HG02763 (cell line): Measurements from ENCODE around the gene HOATZ.

Experiments used
- ATAC-seq: cut with Tn5 transposase; IDR thresholded peaks from one replicate; pipeline ENCODE4 v1.9.1; 2021; ENCODE audit warnings: mild to moderate bottlenecking, moderate library complexity; ENCODE audit not compliant: unreplicated experiment

HOATZ gene

DNA sequence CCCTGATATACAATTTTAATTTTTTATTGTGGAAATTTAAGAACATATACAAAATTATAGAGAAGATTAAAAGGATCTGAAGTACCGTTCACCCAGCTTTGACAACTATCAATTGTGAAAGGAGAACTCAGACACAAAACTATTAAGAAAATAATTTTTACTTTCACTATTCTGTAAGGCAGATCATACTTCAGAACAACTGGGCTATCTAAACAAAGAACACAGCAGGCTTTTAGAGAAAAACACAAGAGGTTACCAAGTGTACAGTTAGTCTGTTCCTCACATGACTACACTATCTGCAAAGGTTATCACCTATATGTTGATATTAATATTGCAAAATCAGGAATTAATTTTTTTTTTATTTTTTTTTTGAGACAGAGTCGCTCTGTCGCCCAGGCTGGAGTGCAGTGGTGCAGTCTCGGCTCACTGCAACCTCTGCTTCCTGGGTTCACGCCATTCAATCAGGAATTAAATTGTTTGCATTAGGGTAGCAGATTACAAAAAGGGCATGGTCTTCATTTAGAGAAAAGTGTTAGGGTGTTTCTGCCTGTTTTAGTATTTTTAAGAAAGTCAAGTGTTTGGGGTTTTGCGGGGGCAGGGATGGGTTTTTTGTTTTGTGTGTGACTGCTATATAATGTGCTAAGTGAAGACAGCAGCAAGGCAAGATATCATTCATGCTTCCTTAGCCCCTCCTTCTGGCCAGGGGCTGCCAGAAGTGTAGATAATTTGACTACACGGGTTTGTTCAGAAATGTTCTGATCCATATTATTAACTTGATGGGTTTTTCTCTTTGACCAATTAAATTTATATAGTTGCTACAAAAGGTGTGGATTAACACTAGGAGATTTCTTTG lies 60.0 kb downstream of the HOATZ start:
- ATAC-seq = no peak

DNA sequence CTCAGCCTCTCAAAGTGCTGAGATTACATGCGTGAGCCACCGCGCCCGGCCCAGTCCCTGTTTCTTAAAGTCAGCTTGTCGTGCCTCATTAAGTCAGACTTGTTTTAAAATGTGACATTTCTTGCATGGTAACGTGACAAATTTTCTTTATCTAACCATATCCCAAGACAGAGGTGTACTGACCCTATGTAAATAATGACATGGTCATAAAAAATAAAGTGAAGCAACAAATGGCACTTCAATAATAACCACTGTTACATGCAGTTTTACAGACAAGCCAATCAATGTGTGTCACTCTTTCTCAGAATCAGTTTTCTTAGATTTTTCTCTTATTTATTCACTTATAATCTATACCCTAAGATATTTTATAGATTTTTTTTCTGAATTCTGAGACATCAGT lies 61.2 kb downstream of the HOATZ start:
- no peak for ATAC-seq

DNA sequence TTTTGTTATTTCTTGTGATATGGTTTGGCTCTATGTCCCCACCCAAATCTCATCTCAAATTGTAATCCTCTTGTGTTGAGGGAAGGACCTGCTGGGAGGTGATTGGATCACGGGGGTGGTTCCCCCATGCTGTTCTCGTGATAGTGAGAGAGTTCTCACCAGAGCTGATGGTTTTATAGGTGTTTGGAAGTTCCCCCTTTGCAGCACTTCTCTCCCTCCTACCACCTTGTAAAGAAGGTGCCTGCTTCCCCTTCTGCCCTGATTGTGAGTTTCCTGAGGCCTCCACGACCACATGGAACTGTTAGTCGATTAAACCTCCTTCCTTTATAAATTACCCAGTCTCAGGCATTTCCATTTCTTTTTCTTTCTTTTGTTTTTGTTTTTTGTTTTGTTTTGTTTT lies 63.2 kb downstream of the HOATZ start:
- no peak for ATAC-seq

DNA sequence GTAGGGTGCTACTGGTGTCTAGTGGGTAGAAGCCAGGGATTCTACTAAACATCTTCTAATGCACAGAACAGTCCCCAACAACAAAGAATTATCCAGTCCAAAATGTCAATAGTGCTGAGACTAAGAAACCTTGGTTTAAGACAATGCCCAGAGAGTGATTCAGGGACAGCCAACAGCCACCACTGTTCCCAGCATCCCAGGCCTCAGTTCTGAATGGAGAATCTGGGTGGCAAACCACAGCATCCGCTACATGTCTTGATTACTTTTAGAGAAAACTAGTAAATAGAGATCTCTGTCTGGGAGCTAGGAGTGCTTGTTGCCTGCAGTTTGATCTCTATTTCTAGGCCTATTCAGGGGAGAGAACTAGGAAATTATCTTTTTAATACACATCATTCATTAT lies 66.8 kb downstream of the HOATZ start:
- ATAC-seq = no peak

DNA sequence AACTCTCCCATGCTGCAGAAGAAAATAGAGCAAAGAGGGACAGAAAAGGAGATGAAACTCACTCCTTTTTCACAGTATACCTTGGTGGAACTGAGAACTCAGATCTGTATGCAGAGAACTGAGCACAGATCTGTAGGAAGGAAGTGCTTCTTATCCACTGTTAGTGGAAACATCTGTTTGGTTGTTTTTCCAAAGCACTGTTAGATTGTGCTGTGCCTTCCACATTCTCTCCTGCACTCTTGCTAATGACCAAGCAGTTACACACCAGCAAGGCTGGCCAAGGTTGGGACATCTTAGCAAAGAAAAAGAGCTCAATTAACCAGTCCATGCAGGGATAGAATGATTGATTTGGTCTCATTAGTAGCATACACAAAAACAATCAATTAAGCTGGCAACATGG lies 67.6 kb downstream of the HOATZ start:
- ATAC-seq = no peak

DNA sequence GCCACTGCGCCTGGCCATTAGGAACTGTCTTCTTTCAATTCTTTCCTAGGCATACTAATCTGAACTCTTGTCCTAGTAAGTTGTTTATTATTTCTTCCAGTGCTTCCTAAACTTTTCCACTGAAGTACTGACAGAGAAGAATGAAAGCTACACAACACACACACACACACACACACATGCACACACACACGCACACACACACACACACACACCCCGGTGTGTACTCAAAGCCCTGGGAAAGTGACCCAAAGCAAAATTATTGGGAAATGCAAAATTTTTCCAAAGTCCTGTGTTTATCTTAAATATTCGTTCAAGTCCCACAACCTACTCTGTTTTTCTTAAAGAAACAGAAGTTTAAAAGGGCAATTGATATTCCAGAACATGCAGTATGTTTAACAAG lies 68.3 kb downstream of the HOATZ start:
- ATAC-seq = no peak

DNA sequence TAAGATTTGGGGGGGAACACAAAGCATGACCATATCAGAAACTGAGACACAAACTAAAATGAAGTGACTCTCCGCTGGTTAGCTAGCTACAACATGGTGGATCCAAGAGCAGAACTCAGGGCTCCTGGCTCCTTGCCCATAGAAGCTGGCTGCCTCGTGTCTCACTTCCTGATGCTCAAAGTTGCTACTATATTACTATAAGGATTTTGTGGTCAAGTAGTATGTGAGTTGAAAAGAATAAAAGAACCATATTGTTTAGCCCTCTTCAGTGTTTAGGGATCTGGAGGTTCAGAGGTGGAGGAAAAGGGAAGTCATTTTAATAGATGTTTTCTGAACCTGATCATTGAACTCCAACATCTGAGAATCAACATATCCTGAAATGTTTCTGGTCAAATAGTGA lies 70.8 kb downstream of the HOATZ start:
- no peak for ATAC-seq

DNA sequence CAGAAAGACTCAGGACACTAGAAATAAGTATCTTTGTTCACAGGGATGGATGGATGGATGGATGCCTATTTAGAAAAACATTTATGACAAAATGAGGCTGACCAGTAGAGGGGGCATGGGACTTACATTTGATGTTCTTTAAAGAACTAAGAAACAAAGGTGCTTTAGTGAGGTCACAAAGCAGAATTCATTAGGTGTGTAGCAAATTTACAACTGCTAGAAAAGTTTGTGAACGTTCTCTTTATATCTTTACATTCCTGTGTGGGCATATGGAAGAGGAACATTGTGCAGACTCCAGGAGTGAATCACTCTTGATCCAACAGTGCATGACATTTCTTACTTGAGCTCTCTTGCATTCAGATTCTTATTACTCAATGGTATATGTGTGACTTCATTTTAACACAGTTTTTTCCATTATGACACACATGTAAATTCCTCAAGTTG lies 71.8 kb downstream of the HOATZ start:
- ATAC-seq = no peak
